ENCODE results near the gene STRC. TPM values are rescaled to one million over a fixed set of nuclear protein-coding genes. Genes with fewer than 3 reads are reported as not detected.
"Not testable (repeated sequence)": the region's sequence is repeated elsewhere in the genome, so short reads cannot be mapped to it uniquely, and the experiment has no call there.

The STRC gene
- total RNA-seq, 1 experiment from 2014 or later = 0.08 TPM

DNA sequence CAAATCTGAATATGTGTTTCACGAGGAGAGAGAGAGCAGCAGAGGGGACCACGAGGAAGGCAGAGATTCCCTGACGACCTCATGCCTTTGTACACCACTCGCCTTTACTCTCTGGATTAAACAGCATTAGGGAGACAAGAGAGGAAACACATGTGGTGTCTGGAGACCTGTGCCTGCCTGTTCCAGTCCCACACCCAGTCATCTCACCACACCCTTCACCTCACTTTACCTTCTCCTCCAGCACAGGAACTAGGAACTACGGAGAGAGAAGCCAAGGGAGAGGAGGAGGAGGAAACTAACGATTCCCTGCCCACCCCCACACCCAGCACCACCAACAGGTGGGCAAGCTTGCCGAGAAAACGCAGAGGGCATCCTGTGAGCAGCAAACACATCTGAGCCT lies 25.8 kb downstream of the STRC start:
- DNase-seq (ENCODE audit: low read depth, low spot score); in situ Hi-C loops (cut with HindIII; ENCODE audit: low pct_unique_long_range_greater_than_20kb, low sequenced_read_pairs): not testable (repeated sequence)

DNA sequence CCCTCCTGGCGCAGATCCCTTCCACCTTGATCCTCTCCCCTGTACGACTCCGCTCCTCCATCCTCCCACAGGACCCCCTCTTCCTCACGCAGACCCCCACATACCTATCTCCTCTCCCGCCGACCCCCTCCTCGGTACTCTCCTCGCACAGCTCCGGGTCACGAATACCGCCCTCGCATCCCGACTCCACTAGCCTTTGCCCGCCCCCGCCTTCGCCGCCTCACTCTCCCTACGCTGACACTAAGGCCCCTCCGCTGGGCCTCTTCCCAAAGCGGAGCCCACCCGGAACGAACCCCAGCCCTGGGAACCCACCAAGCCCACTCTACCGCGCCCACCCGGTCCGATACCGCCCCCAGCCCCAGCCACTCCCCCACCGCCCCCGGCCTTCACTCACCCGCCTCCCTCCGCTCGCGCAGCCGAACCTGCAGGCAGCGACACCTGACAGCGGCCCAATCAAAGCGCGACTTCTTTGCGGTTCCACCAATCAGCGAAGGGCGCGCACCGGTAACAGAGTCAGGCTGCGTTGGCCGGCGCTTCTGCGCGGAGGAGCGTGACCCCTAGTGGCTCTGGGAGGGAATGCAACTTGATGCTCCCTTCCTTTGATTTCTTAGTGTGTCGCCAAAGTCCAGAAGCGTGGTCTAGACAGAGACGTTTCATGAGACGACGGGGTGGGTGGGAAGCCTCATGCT lies 28.7 kb downstream of the STRC start, which contains the start of gene PPIP5K1:
Gene PPIP5K1, minus strand, starts transcription at position 431 of the 689 bp plus-strand sequence. CDS start 5,704 bp downstream, outside the sequence.
- in situ Hi-C loops (cut with HindIII; ENCODE audit: low pct_unique_long_range_greater_than_20kb, low sequenced_read_pairs); DNase-seq (ENCODE audit: low read depth, low spot score): not testable (repeated sequence)

DNA sequence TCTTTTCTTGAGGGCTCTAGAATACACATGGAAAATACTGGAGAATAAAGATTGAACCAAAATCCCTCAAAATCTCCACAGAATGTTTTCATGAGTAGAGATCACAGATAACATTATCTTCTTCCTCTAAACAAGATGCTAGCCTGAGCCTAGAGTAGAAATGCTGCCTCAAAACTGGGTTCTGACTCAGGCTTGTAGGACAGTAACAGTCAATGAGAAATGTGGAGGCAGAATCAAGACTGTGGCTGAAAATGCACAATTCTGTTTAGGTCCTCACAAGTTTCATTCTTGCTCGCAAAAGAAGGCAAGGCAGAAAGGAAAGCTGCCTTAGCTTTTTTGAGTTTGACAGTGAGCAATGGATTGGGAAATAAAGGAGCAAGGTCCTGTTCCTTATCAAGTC lies 44.0 kb downstream of the STRC start:
- DNase-seq (ENCODE audit: low read depth, low spot score); in situ Hi-C loops (cut with HindIII; ENCODE audit: low pct_unique_long_range_greater_than_20kb, low sequenced_read_pairs): not testable (repeated sequence)

DNA sequence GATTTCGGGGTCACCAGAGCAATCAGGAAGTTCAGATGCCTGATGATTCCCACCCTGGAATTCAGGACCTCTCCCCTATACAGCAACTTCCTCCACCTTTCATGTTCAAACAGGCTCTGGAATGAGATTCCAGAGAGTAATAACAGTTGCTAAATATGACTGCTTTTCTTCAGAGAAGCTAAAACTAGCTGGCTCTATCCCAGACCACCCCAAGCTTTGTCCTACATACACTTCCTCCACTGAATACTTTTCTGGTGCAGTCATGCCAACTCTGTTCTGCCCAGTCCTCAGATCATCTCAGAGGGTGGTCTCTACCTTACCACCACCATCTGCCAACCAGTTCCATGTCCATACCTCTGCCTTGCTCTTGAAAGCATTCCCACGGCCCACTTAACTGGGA lies 52.0 kb downstream of the STRC start:
- in situ Hi-C loops (cut with HindIII; ENCODE audit: low pct_unique_long_range_greater_than_20kb, low sequenced_read_pairs); DNase-seq (ENCODE audit: low read depth, low spot score): not testable (repeated sequence)

DNA sequence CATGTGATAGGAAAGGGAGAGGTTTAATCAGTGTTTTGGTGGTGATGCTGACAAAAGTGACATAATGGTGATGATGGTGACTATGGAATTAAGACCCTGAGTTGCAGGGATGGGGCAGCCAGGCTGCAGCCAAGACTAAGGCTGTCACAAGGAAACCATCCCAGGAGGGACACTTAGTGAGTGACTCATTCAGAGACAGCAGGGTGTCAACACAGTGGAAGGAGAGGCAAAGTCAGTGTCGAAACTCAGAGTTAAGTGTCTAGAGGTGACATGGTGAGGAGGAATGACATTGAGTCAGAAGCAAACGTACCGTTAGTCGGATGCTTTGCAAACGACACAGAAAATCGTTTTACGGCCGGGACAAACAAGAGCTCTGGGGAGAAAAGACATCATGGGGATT lies 54.8 kb downstream of the STRC start:
- DNase-seq (ENCODE audit: low read depth, low spot score); in situ Hi-C loops (cut with HindIII; ENCODE audit: low pct_unique_long_range_greater_than_20kb, low sequenced_read_pairs): not testable (repeated sequence)

DNA sequence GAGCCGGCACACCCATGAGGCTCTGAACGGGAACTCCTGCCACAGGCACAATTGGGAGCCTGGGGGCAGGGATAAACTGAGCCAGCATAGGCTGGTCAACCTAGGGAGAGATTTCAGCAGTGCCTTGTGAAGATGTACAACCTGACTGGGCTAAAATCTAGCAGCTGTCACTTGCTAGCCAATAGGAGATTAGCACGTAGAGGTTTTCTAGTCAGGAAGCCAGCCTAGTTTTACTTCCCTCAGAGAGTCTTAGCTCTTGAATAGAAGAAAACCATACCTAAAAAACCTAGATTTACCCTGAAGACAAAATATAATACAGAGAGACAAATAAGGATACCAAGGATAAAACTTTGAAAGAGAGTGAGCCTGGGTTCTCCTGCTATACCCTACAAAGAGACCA lies 55.8 kb downstream of the STRC start:
- in situ Hi-C loops (cut with HindIII; ENCODE audit: low pct_unique_long_range_greater_than_20kb, low sequenced_read_pairs); DNase-seq (ENCODE audit: low read depth, low spot score): not testable (repeated sequence)

DNA sequence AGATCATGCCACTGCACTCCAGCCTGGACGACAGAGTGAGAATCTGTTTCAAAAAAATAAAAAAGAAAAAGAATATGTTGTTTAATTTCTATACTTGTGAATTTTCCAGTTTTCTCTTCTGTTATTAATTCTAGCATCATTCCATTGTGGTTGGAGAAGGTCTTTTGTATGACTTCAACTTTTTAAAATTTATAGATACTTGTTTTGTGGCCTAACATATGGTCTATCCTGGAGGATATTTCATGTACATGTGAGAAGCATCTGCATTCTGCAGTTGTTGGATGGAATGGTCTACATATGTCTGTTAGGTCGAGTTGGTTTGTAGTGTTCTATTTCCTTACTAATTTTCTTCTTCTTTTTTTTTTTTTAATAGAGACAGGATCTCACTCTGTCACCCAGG lies 65.6 kb downstream of the STRC start:
- no peak for DNase-seq (ENCODE audit: low read depth, low spot score)
- in situ Hi-C loops (cut with HindIII; ENCODE audit: low pct_unique_long_range_greater_than_20kb, low sequenced_read_pairs) = no loop called here

DNA sequence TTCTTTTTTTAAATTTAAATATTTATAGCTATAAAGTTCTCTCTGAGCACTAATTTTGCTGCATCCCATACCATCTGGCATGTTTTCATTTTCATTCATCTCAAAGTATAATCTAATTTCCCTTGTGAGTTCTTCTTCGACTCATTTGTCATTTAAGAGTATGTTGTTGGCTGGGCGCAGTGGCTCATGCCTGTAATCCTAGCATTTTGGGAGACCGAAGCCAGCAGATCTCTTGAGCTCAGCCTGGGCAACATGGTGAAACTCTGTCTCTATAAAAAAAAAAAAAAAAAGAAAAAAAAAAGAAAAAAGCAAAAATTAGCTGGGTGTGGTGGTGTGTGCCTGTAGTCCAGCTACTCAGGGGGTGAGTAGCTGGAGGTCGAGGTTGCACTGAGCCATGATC lies 66.3 kb downstream of the STRC start:
- no peak for DNase-seq (ENCODE audit: low read depth, low spot score)
- in situ Hi-C loops (cut with HindIII; ENCODE audit: low pct_unique_long_range_greater_than_20kb, low sequenced_read_pairs) = no loop called here

DNA sequence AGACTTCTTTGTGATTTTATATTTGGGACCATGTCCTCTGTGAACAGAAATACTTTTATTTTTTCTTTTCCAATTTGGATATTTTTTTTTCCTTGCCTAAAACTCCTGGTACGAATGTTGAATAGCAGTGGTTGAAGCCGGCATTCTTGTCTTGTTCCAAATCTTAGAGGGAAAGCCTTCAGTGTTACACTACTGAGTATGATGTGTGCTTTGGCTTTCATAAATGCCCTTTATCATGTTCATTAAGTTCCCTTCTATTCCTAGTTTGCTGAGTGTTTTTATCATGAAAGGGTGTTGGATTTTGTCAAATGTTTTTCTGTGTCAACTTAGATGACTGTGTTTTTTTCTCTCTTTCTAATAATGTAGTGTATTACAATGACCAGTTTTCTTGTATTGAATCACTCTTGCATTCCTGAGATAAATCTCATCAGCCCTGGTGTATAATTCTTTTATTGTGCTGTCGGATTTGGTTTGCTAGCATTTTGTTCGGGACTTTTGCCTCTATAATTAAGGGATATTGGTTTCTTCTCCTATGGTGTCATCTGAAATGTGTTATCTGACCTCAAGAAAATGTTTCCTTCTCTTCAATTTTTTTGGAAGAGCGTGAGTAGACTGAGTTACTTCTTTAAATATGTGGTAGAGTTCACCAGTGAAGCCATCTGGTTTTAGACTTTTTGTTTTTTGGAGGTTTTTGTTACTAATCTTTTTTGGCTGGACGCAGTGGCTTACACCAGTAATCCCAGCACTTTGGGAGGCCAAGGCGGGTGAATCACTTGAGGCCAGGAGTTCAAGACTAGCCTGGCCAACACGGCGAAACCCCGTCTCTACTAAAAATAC lies 67.9 kb downstream of the STRC start:
- no peak for DNase-seq (ENCODE audit: low read depth, low spot score)
- in situ Hi-C loops (cut with HindIII; ENCODE audit: low pct_unique_long_range_greater_than_20kb, low sequenced_read_pairs) = no loop called here

Small RNA genes within 50 kb of the gene (small RNA-seq; reads per million reads assigned to genes)
- gene PDIA3P2 = 0 reads per million in 2 experiments
- 0 reads per million in 2 experiments for gene RNU6-554P
- 0 reads per million in 2 experiments for gene RNU6-610P

Other genes with a start within 250 kb of the STRC start
- gene ZSCAN29, start 247.8 kb downstream of the STRC start, total RNA-seq (2014; rRNA removed; shearing (Covaris generic)) = 21.0 and 23.1 TPM in 2 replicates
- 7.9 and 9.2 TPM in 2 replicates for gene TUBGCP4, start 247.7 kb downstream of the STRC start, total RNA-seq (2014; rRNA removed; shearing (Covaris generic))
- 25.9 and 30.7 TPM in 2 replicates for gene TP53BP1, start 125.6 kb downstream of the STRC start, total RNA-seq (2014; rRNA removed; shearing (Covaris generic))
- gene MAP1A, start 101.2 kb downstream of the STRC start, total RNA-seq (2014; rRNA removed; shearing (Covaris generic)) = 0.87 and 0.90 TPM in 2 replicates
- 13.7 and 14.8 TPM in 2 replicates for gene PPIP5K1, start 28.6 kb downstream of the STRC start, total RNA-seq (2014; rRNA removed; shearing (Covaris generic))
- 55.2 and 55.6 TPM in 2 replicates for gene CKMT1B, start 24.8 kb downstream of the STRC start, total RNA-seq (2014; rRNA removed; shearing (Covaris generic))
- gene CATSPER2, start 30.0 kb upstream of the STRC start, total RNA-seq (2014; rRNA removed; shearing (Covaris generic)) = 0.50 and 0.53 TPM in 2 replicates
- 18.5 and 25.8 TPM in 2 replicates for gene CKMT1A, start 75.1 kb upstream of the STRC start, total RNA-seq (2014; rRNA removed; shearing (Covaris generic))
- 431 and 498 TPM in 2 replicates for gene PDIA3, start 127.6 kb upstream of the STRC start, total RNA-seq (2014; rRNA removed; shearing (Covaris generic))
- 0.61 and 0.69 TPM in 2 replicates for gene ELL3, start 158.2 kb upstream of the STRC start, total RNA-seq (2014; rRNA removed; shearing (Covaris generic))
- gene SERF2, start 173.5 kb upstream of the STRC start, total RNA-seq (2014; rRNA removed; shearing (Covaris generic)) = 630 and 662 TPM in 2 replicates
- gene SERINC4, start 181.4 kb upstream of the STRC start, total RNA-seq (2014; rRNA removed; shearing (Covaris generic)) = not detected in 2 replicates
- gene HYPK, start 181.8 kb upstream of the STRC start, total RNA-seq (2014; rRNA removed; shearing (Covaris generic)) = 4.3 and 4.8 TPM in 2 replicates
- gene MFAP1, start 205.9 kb upstream of the STRC start, total RNA-seq (2014; rRNA removed; shearing (Covaris generic)) = 27.6 and 28.8 TPM in 2 replicates
- 18.0 and 18.7 TPM in 2 replicates for gene WDR76, start 208.2 kb upstream of the STRC start, total RNA-seq (2014; rRNA removed; shearing (Covaris generic))